ENCODE measurements around the gene LAMA2.

DNA sequence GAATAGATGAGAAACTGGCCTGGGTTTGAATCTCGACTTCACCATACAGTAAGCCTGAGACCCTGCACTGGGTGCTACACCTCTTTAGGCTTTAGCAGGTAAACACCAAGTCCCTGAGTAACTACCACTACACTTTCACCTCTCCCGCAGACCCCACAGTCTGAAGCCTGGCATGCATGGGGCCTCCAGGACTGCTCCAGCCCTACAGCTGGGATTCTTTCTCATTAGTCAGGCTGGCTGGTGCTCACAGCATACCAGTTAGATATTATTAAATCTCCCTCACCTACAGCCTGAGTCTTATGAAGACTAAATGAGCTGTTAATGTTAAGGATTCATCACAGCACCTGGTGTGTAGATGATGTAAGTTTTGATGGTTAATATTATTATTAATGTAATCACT is 438.4 kb downstream of the LAMA2 start:
- TF ChIP-seq, protein P1, sequence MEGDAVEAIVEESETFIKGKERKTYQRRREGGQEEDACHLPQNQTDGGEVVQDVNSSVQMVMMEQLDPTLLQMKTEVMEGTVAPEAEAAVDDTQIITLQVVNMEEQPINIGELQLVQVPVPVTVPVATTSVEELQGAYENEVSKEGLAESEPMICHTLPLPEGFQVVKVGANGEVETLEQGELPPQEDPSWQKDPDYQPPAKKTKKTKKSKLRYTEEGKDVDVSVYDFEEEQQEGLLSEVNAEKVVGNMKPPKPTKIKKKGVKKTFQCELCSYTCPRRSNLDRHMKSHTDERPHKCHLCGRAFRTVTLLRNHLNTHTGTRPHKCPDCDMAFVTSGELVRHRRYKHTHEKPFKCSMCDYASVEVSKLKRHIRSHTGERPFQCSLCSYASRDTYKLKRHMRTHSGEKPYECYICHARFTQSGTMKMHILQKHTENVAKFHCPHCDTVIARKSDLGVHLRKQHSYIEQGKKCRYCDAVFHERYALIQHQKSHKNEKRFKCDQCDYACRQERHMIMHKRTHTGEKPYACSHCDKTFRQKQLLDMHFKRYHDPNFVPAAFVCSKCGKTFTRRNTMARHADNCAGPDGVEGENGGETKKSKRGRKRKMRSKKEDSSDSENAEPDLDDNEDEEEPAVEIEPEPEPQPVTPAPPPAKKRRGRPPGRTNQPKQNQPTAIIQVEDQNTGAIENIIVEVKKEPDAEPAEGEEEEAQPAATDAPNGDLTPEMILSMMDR (IDR thresholded peaks at IDR 0.05; ENCODE audit: control extremely low read depth in 1 of 3, insufficient read depth in 1 of 3, low read depth in 1 of 3, low read length in 3 of 3) = no peak
- TF ChIP-seq YY1 (IDR thresholded peaks at IDR 0.05; ENCODE audit: low read depth, low read length) = no peak
- TF ChIP-seq POLR2A (IDR thresholded peaks at IDR 0.05; ENCODE audit: control extremely low read depth in 1 of 2, low read depth in 2 of 2, low read length in 2 of 2) = no peak
